ENCODE data around the gene ATM.
"Not testable (repeated sequence)": the region's sequence is repeated elsewhere in the genome, so short reads cannot be mapped to it uniquely, and the experiment has no call there.

The ATM gene

GRCh38 chr11:108246885-108247284 is 24.0 kb downstream of the ATM start:
- peaks cover 50% of the 10 kb centered on the region; the same call in 1 of the 2 replicates for H3K36me3 ChIP-seq (ENCODE audit: low read length)
- H3K9ac ChIP-seq (ENCODE audit: low read length): no peak overlapping the region

GRCh38 chr11:108253176-108253575 is 30.3 kb downstream of the ATM start:
- H3F3A ChIP-seq (ENCODE audit: insufficient read depth): 0 out of 2 replicates have a peak, but pooled peaks cover 3% of the 10 kb centered on the region
- H3K36me3 ChIP-seq (ENCODE audit: low read length): peaks cover 76% of the 10 kb centered on the region
- H3K4me3 ChIP-seq (ENCODE audit: insufficient read depth, low read length, poor library complexity, severe bottlenecking): no peak overlapping the region
- H3K79me2 ChIP-seq (ENCODE audit: insufficient read depth, low read length): no peaks in the 10 kb centered on the region
- H3K9me2 ChIP-seq (replicated peaks; ENCODE audit: insufficient read depth, low read length): no peaks in the 10 kb centered on the region
- TF ChIP-seq EZH2phosphoT487 (conservative IDR thresholded peaks at IDR 0.05; ENCODE audit: low read length) (no peak), CTCF (IDR thresholded peaks at IDR 0.05; ENCODE audit: insufficient read depth, low read length, poor library complexity, severe bottlenecking) (no peak)
- no peak overlapping the region for H3K27ac ChIP-seq (ENCODE audit: low read depth, low read length)
- H4K20me1 ChIP-seq (ENCODE audit: low read depth, low read length): no peaks in the 10 kb centered on the region
- no peak overlapping the region for H3K4me2 ChIP-seq (ENCODE audit: low read depth, low read length, poor library complexity, severe bottlenecking)
- H3K27me3 ChIP-seq (ENCODE audit: low read length): no peaks in the 10 kb centered on the region
- no peaks in the 10 kb centered on the region for H3K9me3 ChIP-seq (ENCODE audit: insufficient read depth, low read length)
- no peak overlapping the region for H3K9ac ChIP-seq (ENCODE audit: low read length)
- no peak overlapping the region for H2AFZ ChIP-seq (ENCODE audit: low read depth, low read length, severe bottlenecking)

More at GRCh38 chr11:108246885-108247284, 24.0 kb downstream of the ATM start:
- Histone ChIP-seq H4K20me1 (ENCODE audit: low read depth, low read length) (no peaks in the 10 kb centered on the region), H3K4me3 (ENCODE audit: insufficient read depth, low read length, poor library complexity, severe bottlenecking) (no peak overlapping the region), H3K27ac (ENCODE audit: low read depth, low read length) (no peak overlapping the region), H3F3A (ENCODE audit: insufficient read depth) (peaks cover 7% of the 10 kb centered on the region; the same call in 1 of the 2 replicates), H3K79me2 (ENCODE audit: insufficient read depth, low read length) (no peaks in the 10 kb centered on the region), H3K9me3 (ENCODE audit: insufficient read depth, low read length) (no peaks in the 10 kb centered on the region), H3K9me2 (replicated peaks; ENCODE audit: insufficient read depth, low read length) (no peaks in the 10 kb centered on the region), H3K4me2 (ENCODE audit: low read depth, low read length, poor library complexity, severe bottlenecking) (no peak overlapping the region), H2AFZ (ENCODE audit: low read depth, low read length, severe bottlenecking) (no peak overlapping the region), H3K27me3 (ENCODE audit: low read length) (no peaks in the 10 kb centered on the region)
- TF ChIP-seq CTCF (IDR thresholded peaks at IDR 0.05; ENCODE audit: insufficient read depth, low read length, poor library complexity, severe bottlenecking): no peak
- TF ChIP-seq EZH2phosphoT487 (conservative IDR thresholded peaks at IDR 0.05; ENCODE audit: low read length): no peak

GRCh38 chr11:108269583-108269982 is 46.7 kb downstream of the ATM start:
- Histone ChIP-seq H4K20me1 (ENCODE audit: low read depth, low read length) (0 out of 2 replicates have a peak, but pooled peaks cover 3% of the 10 kb centered on the region), H3K9me2 (replicated peaks; ENCODE audit: insufficient read depth, low read length) (no peaks in the 10 kb centered on the region), H3F3A (ENCODE audit: insufficient read depth) (peaks cover 6% of the 10 kb centered on the region; the same call in 1 of the 2 replicates), H3K9me3 (ENCODE audit: insufficient read depth, low read length) (no peaks in the 10 kb centered on the region), H3K79me2 (ENCODE audit: insufficient read depth, low read length) (no peaks in the 10 kb centered on the region), H2AFZ (ENCODE audit: low read depth, low read length, severe bottlenecking) (no peak overlapping the region), H3K9ac (ENCODE audit: low read length) (no peak overlapping the region), H3K4me3 (ENCODE audit: insufficient read depth, low read length, poor library complexity, severe bottlenecking) (no peak overlapping the region), H3K36me3 (ENCODE audit: low read length) (peaks cover 41% of the 10 kb centered on the region), H3K4me2 (ENCODE audit: low read depth, low read length, poor library complexity, severe bottlenecking) (no peak overlapping the region), H3K27ac (ENCODE audit: low read depth, low read length) (no peak overlapping the region), H3K27me3 (ENCODE audit: low read length) (no peaks in the 10 kb centered on the region)
- no peak for TF ChIP-seq CTCF (IDR thresholded peaks at IDR 0.05; ENCODE audit: insufficient read depth, low read length, poor library complexity, severe bottlenecking)

GRCh38 chr11:108276985-108277616 is 54.2 kb downstream of the ATM start:
- not testable (repeated sequence) for H3K27me3 ChIP-seq (ENCODE audit: low read length); H3K79me2 ChIP-seq (ENCODE audit: insufficient read depth, low read length); H2AFZ ChIP-seq (ENCODE audit: low read depth, low read length, severe bottlenecking); H3K9ac ChIP-seq (ENCODE audit: low read length); H4K20me1 ChIP-seq (ENCODE audit: low read depth, low read length); H3K4me3 ChIP-seq (ENCODE audit: insufficient read depth, low read length, poor library complexity, severe bottlenecking); H3K9me3 ChIP-seq (ENCODE audit: insufficient read depth, low read length); H3K9me2 ChIP-seq (replicated peaks; ENCODE audit: insufficient read depth, low read length); H3K4me2 ChIP-seq (ENCODE audit: low read depth, low read length, poor library complexity, severe bottlenecking); H3F3A ChIP-seq (ENCODE audit: insufficient read depth); H3K27ac ChIP-seq (ENCODE audit: low read depth, low read length)
- H3K36me3 ChIP-seq (ENCODE audit: low read length): peaks cover 48% of the 10 kb centered on the region

Measured in SU-DHL-6 (cell line).